Activated CD8-positive, alpha-beta memory T cell treated with anti-CD3 and anti-CD28 coated beads, Interleukin-2, amount 50 U/mL, for 4 hours (primary cell): ENCODE results near the gene YBX1.

Source experiments
- DNase-seq: peaks from one replicate; pipeline ENCODE4 v3.0.0-alpha.2; 2020

YBX1 gene

GRCh38 chr1:42735477-42736105 is 53.4 kb downstream of the YBX1 start:
- DNase-seq: no peak

GRCh38 chr1:42736152-42736551 is 53.9 kb downstream of the YBX1 start:
- no peak for DNase-seq

- DNase-seq: no peak
Measured at GRCh38 chr1:42736571-42737200, 54.5 kb downstream of the YBX1 start.

GRCh38 chr1:42737257-42737656 is 55.0 kb downstream of the YBX1 start:
- DNase-seq: no peak

- DNase-seq: no peak
Measured at GRCh38 chr1:42737986-42738677, 55.9 kb downstream of the YBX1 start.

- no peak for DNase-seq
Measured at GRCh38 chr1:42738678-42739226, 56.5 kb downstream of the YBX1 start.

- DNase-seq: no peak
Measured at GRCh38 chr1:42739753-42740700, 57.8 kb downstream of the YBX1 start, which contains the start of gene CLDN19. Gene CLDN19, minus strand, starts transcription at chr1:42740236. Its CDS starts 173 bp downstream, at chr1:42740063.

GRCh38 chr1:42740851-42741580 is 58.8 kb downstream of the YBX1 start:
- no peak for DNase-seq

GRCh38 chr1:42741706-42742105 is 59.5 kb downstream of the YBX1 start:
- DNase-seq: no peak

- DNase-seq: no peak
Measured at GRCh38 chr1:42742141-42742540, 59.9 kb downstream of the YBX1 start.

GRCh38 chr1:42742617-42743316 is 60.5 kb downstream of the YBX1 start:
- no peak for DNase-seq

- DNase-seq: no peak
Measured at GRCh38 chr1:42743317-42744147, 61.3 kb downstream of the YBX1 start.

GRCh38 chr1:42744148-42744413 is 61.9 kb downstream of the YBX1 start:
- no peak for DNase-seq

- DNase-seq: no peak
Measured at GRCh38 chr1:42745851-42746250, 63.6 kb downstream of the YBX1 start.

GRCh38 chr1:42746436-42747105 is 64.4 kb downstream of the YBX1 start:
- no peak for DNase-seq

GRCh38 chr1:42747125-42747524 is 64.9 kb downstream of the YBX1 start:
- peak; percentile 61 for DNase-seq

GRCh38 chr1:42748021-42748420 is 65.8 kb downstream of the YBX1 start:
- no peak for DNase-seq

- DNase-seq: no peak
Measured at GRCh38 chr1:42748461-42749410, 66.5 kb downstream of the YBX1 start.

GRCh38 chr1:42750041-42750440 is 67.8 kb downstream of the YBX1 start:
- DNase-seq: no peak
